GM18868 (cell line): ENCODE results near the gene SMPX.
"Not testable (repeated sequence)": the region's sequence is repeated elsewhere in the genome, so short reads cannot be mapped to it uniquely, and the experiment has no call there.

Experiments
- ATAC-seq: cut with Tn5 transposase; IDR thresholded peaks from one replicate; pipeline ENCODE4 v1.9.1; 2021; ENCODE audit warnings: mild to moderate bottlenecking, moderate library complexity; ENCODE audit not compliant: unreplicated experiment

The SMPX gene

DNA sequence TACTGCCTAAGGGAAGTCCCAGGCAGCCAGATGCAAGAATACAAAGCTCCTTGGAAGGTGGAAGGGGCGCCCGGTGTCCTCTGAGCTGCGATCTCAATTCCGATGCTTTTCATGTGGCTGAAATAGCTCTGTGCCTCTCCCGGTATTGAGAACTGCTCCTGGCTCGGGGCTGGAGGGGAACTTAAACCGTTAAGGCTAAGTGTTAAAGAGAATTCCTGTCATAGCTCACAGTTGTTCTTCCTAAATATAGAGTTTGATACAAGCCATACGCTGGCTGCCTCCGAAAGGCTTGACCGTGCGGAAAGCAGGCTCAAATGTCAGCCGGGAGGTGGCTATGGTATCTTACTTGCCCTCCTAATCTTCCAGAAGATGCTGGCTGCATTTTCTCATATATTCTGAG lies at the start of gene SMPX:
Gene SMPX (minus strand): TSS at position 157 of the 400 bp plus-strand sequence. CDS start 3,826 bp downstream, outside the sequence.
- no peak for ATAC-seq

DNA sequence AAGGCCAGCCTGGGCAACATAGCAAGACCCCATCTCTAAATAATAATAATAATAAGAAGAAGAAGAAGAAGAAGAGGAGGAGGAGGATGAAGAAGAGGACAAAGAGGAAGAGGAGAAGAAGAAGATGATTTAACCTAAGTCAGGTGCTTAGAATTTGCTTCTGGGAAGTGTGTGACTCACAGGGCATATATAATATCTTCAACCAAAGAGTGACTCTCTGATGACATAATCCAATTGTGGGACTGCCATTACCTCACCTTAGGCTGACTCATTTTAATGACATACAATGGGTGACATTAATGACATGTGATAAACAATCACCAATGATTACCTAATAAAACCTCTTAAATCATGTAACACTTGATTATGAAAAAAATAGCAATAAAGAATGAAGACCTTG lies 48.8 kb upstream of the SMPX start:
- ATAC-seq, result no peak

DNA sequence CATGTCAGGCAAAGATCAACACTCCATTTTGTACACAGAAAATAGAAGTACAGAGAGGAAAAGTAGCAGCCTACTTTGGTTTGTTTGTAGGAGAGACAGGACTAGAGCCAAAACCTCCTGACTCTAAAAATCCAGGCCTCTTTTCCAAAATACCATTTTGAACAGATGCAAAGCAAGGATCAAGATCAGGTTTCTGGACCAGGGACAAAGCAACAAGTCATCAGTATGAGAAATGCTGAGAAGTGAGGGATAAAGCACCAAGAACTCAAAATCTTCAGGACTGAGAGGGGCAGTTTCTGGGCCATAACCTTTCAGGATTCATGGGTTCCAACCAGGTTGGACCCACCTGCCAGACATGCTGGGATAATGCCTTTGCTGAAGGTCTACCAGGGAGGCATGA lies 44.9 kb upstream of the SMPX start:
- no peak for ATAC-seq

DNA sequence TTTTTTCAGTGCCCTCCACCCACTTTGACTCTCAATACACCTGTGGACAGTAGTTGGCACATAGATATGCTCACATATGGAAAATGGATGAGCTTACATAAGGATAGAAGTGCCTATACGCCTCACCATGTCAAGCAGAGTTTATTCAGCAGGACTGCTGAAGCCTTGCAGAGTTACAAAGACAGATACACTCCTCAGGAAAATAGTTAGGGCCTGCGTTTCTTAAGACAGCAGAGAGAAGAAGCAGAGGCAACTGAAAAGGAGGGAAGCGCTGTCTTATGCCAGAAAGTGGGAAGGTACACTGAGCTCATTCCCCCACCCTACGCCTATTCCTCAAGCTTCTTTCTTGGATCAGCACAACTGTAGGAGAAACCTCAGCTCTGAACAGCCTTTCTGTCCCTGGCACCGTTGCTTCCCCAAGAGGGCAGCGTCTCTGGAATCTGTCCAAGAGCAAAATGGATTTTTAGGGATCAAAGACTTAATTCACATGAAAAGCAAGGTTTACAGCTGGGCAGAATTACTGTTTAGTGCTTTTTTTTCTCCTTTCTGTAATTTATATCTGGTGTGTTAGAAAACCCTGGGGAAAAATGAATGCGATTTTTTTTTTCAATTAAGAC lies 44.2 kb upstream of the SMPX start:
- no peak for ATAC-seq

DNA sequence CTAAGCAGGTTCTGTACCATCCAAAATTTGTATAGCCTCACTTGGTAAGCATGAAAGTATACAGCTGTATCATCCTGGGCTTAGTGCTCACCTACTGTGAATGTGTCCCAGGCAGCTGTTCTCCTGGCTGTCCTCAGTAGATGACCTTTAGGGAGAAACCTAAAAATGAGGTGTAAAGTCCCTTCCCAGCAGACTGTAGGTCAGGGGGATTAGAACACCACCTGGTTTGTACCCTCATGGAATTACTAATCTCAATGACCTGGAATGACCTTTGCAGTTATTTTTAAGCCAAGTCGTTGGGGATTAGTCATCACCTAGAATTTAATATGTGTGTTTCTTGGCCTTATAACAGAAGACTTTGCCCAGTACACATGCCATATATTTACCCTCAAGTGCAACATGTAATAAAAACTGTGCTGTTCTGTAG lies 42.4 kb upstream of the SMPX start:
- ATAC-seq, result peak; percentile 64

DNA sequence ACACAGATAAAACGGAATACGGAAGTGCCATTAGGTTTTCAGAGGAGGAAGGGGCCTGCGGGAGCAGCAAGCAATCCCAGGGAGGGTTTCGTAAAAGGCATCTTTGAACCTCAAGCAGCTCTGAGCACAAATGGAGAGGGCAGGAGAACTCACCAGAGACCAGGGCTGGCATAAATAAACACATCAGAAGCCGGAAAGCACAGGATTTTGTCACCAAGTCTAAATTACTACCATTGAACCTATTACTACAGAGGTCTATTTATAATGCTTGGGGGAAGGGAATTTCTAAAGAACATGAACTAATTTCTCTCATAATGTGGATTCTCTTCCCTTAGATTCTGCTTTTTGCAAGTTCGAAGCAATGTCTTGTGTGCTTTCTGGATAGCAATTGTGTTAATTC lies 41.9 kb upstream of the SMPX start:
- no peak for ATAC-seq

DNA sequence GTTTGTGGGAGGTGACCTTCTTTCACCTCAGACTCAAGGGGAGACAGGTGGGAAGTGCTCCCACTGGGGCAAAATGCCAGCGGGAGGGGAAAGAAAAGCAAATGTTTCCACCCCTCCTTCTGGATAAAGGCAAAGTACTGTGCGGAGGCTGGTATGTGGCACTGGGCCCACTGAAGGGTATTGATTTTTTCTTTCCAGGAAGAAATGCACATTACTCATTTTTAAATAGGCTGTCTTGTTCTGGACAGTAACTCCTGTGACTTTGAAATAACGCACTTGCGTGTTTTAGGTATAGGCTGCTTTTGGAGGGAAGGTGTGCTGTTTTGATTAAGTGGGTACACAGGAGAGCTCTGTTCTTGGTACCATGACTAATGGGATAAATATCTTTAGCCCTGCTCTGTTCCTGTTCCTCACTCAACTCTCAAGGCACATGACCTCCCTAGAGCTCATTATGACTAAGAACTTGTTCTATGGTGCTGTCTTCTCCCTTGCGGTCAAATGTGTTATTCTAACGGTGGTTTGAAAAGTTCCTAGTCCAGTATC lies 40.8 kb upstream of the SMPX start:
- peak; percentile 67 for ATAC-seq

DNA sequence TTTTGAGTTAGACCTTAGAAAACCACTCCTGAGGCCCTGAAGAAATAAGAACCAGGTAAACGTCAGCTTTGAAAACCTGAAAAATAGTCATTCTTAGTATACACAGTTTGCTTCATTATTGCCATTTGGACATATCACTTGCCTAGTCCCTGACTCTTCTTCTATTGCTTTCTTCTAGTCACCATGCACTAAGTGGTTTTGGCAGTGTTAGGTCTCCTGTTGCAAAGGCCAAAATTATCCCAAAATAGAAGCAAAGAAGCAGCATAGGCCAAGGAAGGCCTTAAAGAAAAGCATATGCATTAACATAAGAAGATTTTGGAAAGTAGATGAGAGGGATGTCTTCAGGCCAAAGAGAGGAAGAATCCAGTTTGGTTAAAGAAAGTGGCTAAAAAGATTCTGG lies 24.1 kb upstream of the SMPX start:
- no peak for ATAC-seq

DNA sequence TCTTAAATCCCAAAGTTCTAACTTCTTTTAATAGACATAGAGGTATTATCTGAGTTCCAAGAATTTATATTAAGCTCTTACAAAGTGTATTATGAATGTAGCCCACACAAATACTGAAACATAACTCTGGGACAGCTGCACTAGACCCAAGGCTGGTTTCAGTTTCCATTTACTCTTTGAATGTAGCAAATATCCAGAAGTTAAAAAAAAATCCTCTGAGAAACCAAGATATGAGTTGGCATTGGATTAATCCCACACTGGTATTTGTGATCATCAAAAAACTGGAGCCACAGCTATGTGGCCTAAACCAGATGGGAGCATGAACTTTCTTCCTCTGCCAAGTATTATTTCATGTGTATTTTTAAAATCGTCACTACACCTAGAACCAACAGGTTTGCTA lies 23.6 kb upstream of the SMPX start:
- peak; percentile 81 for ATAC-seq

DNA sequence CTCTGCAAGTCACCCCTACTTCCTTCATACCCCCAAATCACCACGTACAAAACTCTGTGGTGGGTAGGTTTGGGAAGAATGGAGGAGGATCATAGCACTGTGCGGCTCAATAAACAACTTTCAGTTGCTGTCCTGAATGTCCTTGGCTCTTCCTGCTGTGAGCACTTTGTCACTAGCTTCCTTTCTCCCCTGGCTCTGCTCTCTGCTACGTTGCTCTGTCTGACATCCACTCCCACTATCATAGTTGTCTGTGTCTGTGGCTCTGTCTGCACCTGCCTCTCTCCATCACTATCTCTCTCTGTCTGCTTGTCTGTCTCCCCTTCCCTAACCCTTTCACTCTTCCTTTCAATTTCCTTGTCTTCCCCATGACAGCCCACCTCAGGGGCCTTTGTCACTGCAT lies 21.2 kb upstream of the SMPX start:
- no peak for ATAC-seq

DNA sequence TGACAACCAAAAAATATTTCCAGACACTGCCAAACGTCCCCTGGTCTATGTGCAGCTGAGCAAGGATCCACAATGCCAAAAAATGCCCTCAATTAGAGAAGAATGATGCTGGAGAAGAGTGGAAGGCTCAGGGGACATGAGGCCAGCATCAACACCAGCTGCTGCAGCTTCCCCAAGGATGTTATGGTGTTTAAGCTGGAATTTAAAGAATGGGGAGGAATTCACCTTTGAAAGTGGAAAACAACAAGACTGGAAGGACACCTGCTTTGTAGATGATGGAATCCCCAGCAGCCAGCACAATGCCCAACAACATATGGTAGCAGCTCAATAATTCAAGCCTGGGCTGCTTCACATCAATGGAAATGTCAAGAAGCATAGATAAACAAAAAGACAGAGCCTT lies 20.3 kb upstream of the SMPX start:
- ATAC-seq, result no peak

DNA sequence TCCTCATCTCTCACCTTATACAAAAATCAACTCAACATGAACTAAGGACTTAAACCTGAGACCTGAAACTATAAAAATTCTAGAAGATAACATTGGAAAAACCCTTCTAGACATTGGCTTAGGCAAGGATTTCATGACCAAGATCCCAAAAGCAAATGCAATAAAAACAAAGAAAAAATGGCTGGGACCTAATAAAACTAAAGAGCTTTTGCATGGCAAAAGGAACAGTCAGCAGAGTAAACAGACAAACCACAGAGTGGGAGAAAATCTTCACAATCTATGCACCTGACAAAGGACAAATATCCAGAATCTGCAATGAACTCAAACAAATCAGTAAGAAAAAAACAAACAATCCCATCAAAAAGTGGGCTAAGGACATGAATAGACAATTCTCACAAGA lies 17.2 kb upstream of the SMPX start:
- ATAC-seq, result not testable (repeated sequence)

DNA sequence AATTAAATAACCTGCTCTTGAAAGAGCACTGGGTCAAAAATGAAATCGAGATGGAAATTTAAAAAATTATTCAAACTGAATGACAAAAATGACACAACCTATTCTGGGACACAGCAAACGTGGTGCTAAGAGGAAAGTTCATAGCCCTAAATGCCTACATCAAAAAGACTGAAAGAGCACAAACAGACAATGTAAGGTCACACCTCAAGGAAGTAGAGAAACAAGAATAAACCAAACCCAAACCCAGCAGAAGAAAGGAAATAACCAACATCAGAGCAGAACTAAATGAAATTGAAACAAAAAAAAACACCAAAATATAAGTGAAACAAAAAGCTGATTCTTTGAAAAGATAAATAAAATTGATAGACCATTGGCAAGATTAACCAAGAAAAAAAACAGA lies 15.1 kb upstream of the SMPX start:
- not testable (repeated sequence) for ATAC-seq

DNA sequence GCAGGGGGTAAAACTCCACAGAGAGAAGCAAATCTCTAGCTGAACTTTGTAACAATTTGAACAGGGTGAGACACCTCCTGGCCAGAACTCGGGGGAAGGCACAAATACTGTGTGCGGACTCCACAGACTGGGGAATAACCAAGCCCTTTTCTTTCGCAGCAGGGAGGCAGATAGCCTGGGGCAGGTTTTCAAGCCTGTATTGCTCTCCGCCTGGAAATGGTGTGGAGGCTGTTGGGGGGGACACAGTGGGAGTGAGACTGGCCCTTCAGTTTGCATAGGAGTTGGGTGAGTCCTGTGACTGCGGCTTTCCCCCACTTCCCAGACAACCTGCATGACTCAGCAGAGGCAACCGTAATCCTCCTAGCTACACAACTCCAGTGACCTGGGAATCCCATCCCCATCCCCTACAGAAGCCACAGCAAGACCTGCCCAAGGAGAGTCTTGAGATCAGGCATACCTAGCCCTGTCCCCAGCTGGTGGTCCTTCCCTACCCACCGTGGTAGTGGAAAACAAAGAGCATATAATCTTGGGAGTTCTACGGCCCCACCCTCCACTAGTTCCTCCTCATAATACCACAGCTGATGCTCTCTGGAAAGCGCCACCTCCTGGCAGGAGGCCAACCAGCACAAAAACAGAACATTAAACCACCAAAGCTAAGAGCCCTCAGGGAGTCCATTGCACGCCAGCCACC lies 12.9 kb upstream of the SMPX start:
- no peak for ATAC-seq

DNA sequence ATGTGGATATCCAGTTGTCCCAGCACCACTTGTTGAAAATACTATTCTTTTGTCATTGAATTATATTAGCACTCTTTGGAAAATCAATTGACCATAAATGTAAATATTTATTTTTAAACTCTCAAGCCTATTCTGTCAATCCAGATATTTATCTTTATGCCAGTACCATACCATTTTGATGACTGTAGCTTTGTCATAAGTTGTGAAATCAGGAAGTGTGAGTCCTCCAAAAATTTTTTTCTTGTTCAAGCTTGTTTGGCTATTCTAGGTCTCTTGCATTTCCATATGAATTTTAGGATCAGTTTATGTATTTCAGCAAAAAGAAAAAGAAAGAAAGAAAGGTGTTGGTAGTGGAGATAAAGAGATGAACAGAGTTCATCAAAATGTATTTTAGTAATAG lies 8.2 kb upstream of the SMPX start:
- ATAC-seq, result no peak

DNA sequence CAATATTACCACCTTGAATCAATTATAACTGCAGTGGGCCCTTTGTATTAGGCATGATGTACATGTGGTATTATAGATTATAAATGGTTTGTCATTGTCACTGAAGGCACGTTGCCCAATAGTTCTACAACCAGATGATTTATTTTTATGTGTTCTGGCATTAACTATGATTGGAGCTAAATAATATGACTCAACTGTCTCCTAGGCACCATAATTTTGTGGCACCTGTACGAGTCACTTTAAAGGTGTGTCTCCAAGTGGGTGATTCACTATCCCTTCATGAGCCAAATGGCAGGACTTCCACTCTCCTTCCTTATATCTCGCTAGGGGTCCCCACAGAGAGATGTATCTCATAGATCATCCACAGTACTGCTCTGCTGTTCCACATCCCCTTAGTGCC lies 6.1 kb upstream of the SMPX start:
- no peak for ATAC-seq

DNA sequence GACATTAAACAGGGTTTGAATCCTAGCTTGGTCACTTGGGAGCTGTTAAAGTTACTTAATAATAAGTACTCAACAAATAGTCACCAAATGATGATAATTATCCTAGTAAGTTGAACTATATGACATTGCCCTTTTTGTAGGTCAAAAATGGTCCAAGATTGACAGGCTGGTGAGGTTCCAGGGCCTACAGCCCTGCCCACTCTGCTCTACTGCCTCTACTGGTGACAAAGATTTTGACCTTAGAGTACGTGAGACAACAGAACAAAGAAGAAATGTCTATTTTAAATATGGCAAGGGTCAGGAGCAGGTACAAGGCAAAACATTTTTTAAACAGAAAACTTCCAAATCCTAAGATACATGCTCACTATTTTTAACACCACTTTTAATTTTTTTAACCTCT lies 572 bp upstream of the SMPX start:
- ATAC-seq, result no peak

DNA sequence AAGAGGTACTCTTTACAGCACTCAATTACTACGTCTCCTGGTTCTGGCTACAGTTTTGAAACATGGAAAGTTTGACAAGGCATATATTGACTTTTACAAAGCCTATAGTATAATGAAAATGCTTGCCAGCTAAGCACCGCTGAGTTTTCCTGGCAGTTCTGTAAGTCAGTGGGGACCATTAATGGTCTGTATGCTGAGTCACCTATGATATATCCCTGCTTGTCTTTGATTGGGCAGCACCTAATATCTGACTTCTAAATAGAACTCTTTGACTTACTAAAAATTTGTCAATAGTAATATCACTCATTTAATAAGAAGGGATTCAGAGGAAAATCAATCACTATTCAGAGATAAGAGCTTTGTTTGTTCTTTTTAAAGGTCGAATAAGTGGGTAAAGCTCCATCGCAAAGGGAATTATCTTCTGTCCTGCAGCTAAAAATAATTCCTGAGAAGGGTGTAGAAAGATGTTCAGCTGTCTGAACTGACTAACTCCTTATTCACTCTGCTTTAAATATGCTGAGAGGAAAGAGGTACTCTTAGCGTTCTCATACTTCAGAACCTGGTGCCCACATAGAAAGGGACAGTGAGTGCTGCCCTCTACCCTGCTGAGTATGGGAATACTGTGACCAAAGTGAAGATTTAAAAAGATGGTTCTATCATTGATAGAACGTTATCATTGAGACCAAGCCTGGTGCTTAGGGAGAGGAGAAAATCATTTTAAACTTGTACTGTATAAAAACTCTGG lies 959 bp downstream of the SMPX start:
- no peak for ATAC-seq

DNA sequence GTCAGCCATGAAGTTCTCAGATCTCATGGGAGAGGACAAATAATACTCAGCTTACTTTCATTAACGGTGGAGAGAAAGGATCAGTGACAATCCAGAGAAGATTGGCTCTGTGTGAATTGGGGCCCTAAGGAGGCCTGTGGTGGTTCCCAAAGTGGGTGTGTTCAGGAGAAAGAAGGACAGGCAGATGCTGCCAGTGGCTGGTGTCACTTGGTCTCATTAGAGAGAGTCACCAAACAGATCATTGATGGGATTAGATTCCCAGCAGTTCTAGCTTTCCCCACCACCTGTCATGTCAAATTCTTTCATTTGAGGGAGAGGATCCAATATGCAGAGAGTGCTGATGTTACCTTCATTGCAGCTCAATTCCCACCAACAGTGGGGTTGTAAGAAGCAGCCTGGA lies 8.0 kb downstream of the SMPX start:
- no peak for ATAC-seq

DNA sequence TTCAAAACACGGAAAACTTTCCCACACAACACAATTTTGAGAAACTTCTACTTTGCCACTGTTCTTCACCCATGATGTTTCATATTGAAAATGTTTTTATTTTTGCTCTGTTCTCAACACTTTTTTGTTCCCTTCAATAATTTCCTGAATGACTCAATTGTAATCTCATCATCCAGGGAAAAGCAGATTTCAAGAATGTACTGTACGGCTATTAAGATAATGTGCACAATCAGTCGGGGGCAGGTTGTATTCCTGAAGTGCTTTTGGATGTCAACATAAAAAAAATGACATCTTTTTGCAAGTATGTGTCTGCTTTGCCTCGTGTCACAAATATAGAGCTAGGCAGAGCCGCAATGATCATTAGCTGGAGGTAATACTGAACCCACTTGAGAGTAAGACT lies 9.7 kb downstream of the SMPX start:
- no peak for ATAC-seq

DNA sequence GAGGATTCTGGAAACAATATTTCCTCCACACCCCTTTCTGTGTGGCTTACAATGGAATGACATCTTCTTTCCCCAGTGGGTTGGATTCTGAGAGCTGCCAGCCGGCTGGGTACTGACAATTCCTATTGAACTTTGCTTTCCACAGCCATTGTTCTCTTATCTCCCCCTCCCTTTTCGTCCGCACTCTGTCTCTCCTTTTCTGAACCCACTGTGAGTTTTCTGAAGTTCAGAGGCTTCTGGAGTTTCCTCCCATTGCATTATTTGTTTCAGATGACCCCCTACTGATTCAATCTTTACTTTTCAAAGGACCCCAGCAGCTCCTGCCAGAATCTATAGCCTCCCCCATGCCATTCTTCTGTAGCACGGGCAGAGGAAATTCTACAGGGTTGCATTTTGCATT lies 10.4 kb downstream of the SMPX start:
- ATAC-seq, result no peak

DNA sequence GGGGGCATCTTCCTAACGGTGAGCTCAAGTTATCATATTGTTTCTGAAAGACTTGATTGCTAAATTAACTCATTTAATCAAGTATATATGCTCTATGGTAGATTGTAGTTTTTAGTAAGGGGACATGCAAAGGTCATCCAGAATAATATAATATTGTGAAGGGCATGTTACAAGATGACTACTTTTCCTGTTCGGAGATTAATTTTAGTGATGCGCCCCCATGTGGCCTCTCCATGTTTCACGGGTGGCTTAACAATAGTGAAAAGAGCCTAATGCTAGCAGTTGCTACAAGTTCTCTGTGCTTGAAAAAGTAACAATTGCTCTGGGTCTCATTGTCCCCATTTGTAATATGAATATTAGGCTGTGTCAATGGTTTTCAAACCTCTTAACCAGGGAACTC lies 12.2 kb downstream of the SMPX start:
- no peak for ATAC-seq
